MG63 (cell line): ENCODE measurements around the gene ATXN1. TPM values are rescaled to one million over a fixed set of nuclear protein-coding genes. Genes with fewer than 3 reads are reported as not detected.

Experiments
- DNase-seq: peaks from one replicate; pipeline ENCODE4 v3.0.0-alpha.2; 2020
- H3K27me3 ChIP-seq: fragments of 250-450 bp; sonication (Bioruptor Pico); 2 replicates; pipeline ENCODE4 v1.5.1; 2020; ENCODE audit warnings: mild to moderate bottlenecking, moderate library complexity
- H3K36me3 ChIP-seq: fragments of 250-450 bp; sonication (Bioruptor Pico); 2 replicates; pipeline ENCODE4 v1.5.1; 2020; ENCODE audit warnings: mild to moderate bottlenecking, moderate library complexity
- H3K4me3 ChIP-seq: fragments of 250-450 bp; sonication (Bioruptor Pico); 2 replicates; pipeline ENCODE4 v1.5.1; 2020; ENCODE audit warnings: mild to moderate bottlenecking, moderate library complexity
- H3K9me3 ChIP-seq: fragments of 250-450 bp; sonication (Bioruptor Pico); 2 replicates; pipeline ENCODE4 v1.5.1; 2020; ENCODE audit warnings: mild to moderate bottlenecking, moderate library complexity
- total RNA-seq: library from RNA; depleted of rRNA; stranded (reverse); fragments of >200 nt; shearing (Covaris generic); gene quantifications from 2 replicates; pipeline ENCODE4 v1.2.3, GENCODE V29; 2014; ENCODE audit warnings: low replicate concordance

Gene ATXN1
- total RNA-seq, 1 experiment from 2014 or later: 5.9 TPM

- no peak for DNase-seq
- H3K36me3 ChIP-seq: peaks cover 2% of the 10 kb centered on the region; the same call in 1 of the 2 replicates
- H3K27me3 ChIP-seq: no peaks in the 10 kb centered on the region
- no peak overlapping the region for H3K4me3 ChIP-seq
- no peaks in the 10 kb centered on the region for H3K9me3 ChIP-seq
These were observed 21.9 kb downstream of the ATXN1 start for GRCh38 chr6:16739329-16739801.

- DNase-seq: no peak
- H3K4me3 ChIP-seq: no peak overlapping the region
- H3K36me3 ChIP-seq: peaks cover 2% of the 10 kb centered on the region; the same call in 1 of the 2 replicates
- H3K9me3 ChIP-seq: no peaks in the 10 kb centered on the region
- H3K27me3 ChIP-seq: no peaks in the 10 kb centered on the region
These were observed 23.3 kb downstream of the ATXN1 start for GRCh38 chr6:16737925-16738324.

GRCh38 chr6:16736856-16737775 is 24.1 kb downstream of the ATXN1 start:
- no peaks in the 10 kb centered on the region for H3K9me3 ChIP-seq
- H3K27me3 ChIP-seq: no peaks in the 10 kb centered on the region
- DNase-seq: no peak
- no peak overlapping the region for H3K4me3 ChIP-seq
- H3K36me3 ChIP-seq: peaks cover 2% of the 10 kb centered on the region; the same call in 1 of the 2 replicates

- Histone ChIP-seq H3K4me3 (no peak overlapping the region), H3K36me3 (no peaks in the 10 kb centered on the region), H3K27me3 (no peaks in the 10 kb centered on the region), H3K9me3 (no peaks in the 10 kb centered on the region)
- DNase-seq: no peak
These were observed 26.2 kb downstream of the ATXN1 start for GRCh38 chr6:16735014-16735413.

GRCh38 chr6:16733085-16733484 is 28.2 kb downstream of the ATXN1 start:
- H3K36me3 ChIP-seq: no peaks in the 10 kb centered on the region
- H3K27me3 ChIP-seq: no peaks in the 10 kb centered on the region
- no peak overlapping the region for H3K4me3 ChIP-seq
- H3K9me3 ChIP-seq: no peaks in the 10 kb centered on the region
- DNase-seq: no peak

GRCh38 chr6:16731478-16732051 is 29.7 kb downstream of the ATXN1 start:
- no peak for DNase-seq
- Histone ChIP-seq H3K36me3 (no peaks in the 10 kb centered on the region), H3K27me3 (no peaks in the 10 kb centered on the region), H3K4me3 (no peak overlapping the region), H3K9me3 (no peaks in the 10 kb centered on the region)

- no peak for DNase-seq
- no peaks in the 10 kb centered on the region for H3K36me3 ChIP-seq
- H3K27me3 ChIP-seq: no peaks in the 10 kb centered on the region
- H3K9me3 ChIP-seq: no peaks in the 10 kb centered on the region
- H3K4me3 ChIP-seq: no peak overlapping the region
These were observed 30.4 kb downstream of the ATXN1 start for GRCh38 chr6:16730738-16731477.

- H3K36me3 ChIP-seq: no peaks in the 10 kb centered on the region
- no peaks in the 10 kb centered on the region for H3K27me3 ChIP-seq
- H3K4me3 ChIP-seq: no peak overlapping the region
- DNase-seq: no peak
- H3K9me3 ChIP-seq: no peaks in the 10 kb centered on the region
These were observed 31.5 kb downstream of the ATXN1 start for GRCh38 chr6:16729744-16730143.

GRCh38 chr6:16729183-16729691 is 32.0 kb downstream of the ATXN1 start:
- Histone ChIP-seq H3K9me3 (no peaks in the 10 kb centered on the region), H3K36me3 (no peaks in the 10 kb centered on the region), H3K4me3 (no peak overlapping the region), H3K27me3 (no peaks in the 10 kb centered on the region)
- DNase-seq: no peak

- Histone ChIP-seq H3K9me3 (no peaks in the 10 kb centered on the region), H3K27me3 (no peaks in the 10 kb centered on the region), H3K4me3 (no peak overlapping the region), H3K36me3 (no peaks in the 10 kb centered on the region)
- no peak for DNase-seq
These were observed 32.6 kb downstream of the ATXN1 start for GRCh38 chr6:16728513-16729182.

- Histone ChIP-seq H3K4me3 (no peak overlapping the region), H3K27me3 (no peaks in the 10 kb centered on the region), H3K9me3 (no peaks in the 10 kb centered on the region), H3K36me3 (no peaks in the 10 kb centered on the region)
- no peak for DNase-seq
These were observed 33.3 kb downstream of the ATXN1 start for GRCh38 chr6:16727996-16728395.

GRCh38 chr6:16725145-16725864 is 36.0 kb downstream of the ATXN1 start:
- no peaks in the 10 kb centered on the region for H3K9me3 ChIP-seq
- no peaks in the 10 kb centered on the region for H3K27me3 ChIP-seq
- H3K4me3 ChIP-seq: no peak overlapping the region
- DNase-seq: no peak
- no peaks in the 10 kb centered on the region for H3K36me3 ChIP-seq

- no peak overlapping the region for H3K4me3 ChIP-seq
- peak; percentile 73 for DNase-seq
- no peaks in the 10 kb centered on the region for H3K9me3 ChIP-seq
- H3K27me3 ChIP-seq: no peaks in the 10 kb centered on the region
- no peaks in the 10 kb centered on the region for H3K36me3 ChIP-seq
These were observed 37.4 kb downstream of the ATXN1 start for GRCh38 chr6:16723826-16724225.

- DNase-seq: no peak
- no peaks in the 10 kb centered on the region for H3K36me3 ChIP-seq
- no peaks in the 10 kb centered on the region for H3K27me3 ChIP-seq
- H3K9me3 ChIP-seq: no peaks in the 10 kb centered on the region
- no peak overlapping the region for H3K4me3 ChIP-seq
These were observed 37.9 kb downstream of the ATXN1 start for GRCh38 chr6:16723402-16723801.

- H3K9me3 ChIP-seq: no peaks in the 10 kb centered on the region
- H3K4me3 ChIP-seq: no peak overlapping the region
- H3K27me3 ChIP-seq: no peaks in the 10 kb centered on the region
- H3K36me3 ChIP-seq: no peaks in the 10 kb centered on the region
- DNase-seq: no peak
These were observed 38.6 kb downstream of the ATXN1 start for GRCh38 chr6:16722630-16723029.

GRCh38 chr6:16721977-16722376 is 39.3 kb downstream of the ATXN1 start:
- Histone ChIP-seq H3K36me3 (no peaks in the 10 kb centered on the region), H3K9me3 (no peaks in the 10 kb centered on the region), H3K27me3 (no peaks in the 10 kb centered on the region), H3K4me3 (no peak overlapping the region)
- DNase-seq: no peak
